Lower lobe of right lung (tissue), 2 donors: ENCODE data around the gene CHAD. TPM values are rescaled to one million over a fixed set of nuclear protein-coding genes. Genes with fewer than 3 reads are reported as not detected.
A peak's percentile ranks its signal among the peaks of the same experiment; 100 is the strongest.

ENCODE experiments used
- ATAC-seq, 2 donors: fragments of 200-7000 bp; cut with Tn5 transposase; one replicate each; pipeline ENCODE4 v1.9.1; 2020 to 2022; ENCODE audit warnings: mild to moderate bottlenecking in 2 of 2, moderate library complexity in 2 of 2
- DNase-seq: peaks from one replicate; pipeline ENCODE4 v3.0.0-alpha.2; 2020
- H3K27ac ChIP-seq: fragments of 200-600 bp; one replicate; pipeline ENCODE4 v1.8.0; 2022
- H3K27me3 ChIP-seq: fragments of 200-600 bp; one replicate; pipeline ENCODE4 v1.8.0; 2022; ENCODE audit warnings: low read depth
- H3K36me3 ChIP-seq: fragments of 200-600 bp; one replicate; pipeline ENCODE4 v1.8.0; 2022; ENCODE audit warnings: mild to moderate bottlenecking
- H3K4me1 ChIP-seq: fragments of 200-600 bp; one replicate; pipeline ENCODE4 v1.8.0; 2022
- H3K4me3 ChIP-seq: fragments of 200-600 bp; one replicate; pipeline ENCODE4 v1.8.0; 2022; ENCODE audit warnings: mild to moderate bottlenecking
- H3K9me3 ChIP-seq: fragments of 200-600 bp; one replicate; pipeline ENCODE4 v1.8.0; 2022
- CTCF ChIP-seq: fragments of 200-600 bp; IDR thresholded peaks from one replicate; pipeline ENCODE4 v1.8.0; 2022; ENCODE audit warnings: antibody characterized with exemption, mild to moderate bottlenecking
- intact Hi-C: fragments of 100-400 bp; cut with DNase I; formaldehyde crosslinking; loops from one replicate; pipeline ENCODE4 v1.11.0; 2022
- total RNA-seq: library from RNA; stranded (reverse); fragmentation: NEBNext Ultra II Directional; extraction: Animal tissue kit (Norgen Biotek cat#: 25700); gene quantifications from one replicate; pipeline ENCODE4 v1.2.1, GENCODE V29; 2021
- donor health status: DM: no; HTN: yes; CAD: no; lungs with severe emphysema.

The CHAD gene
- total RNA-seq, 1 donor from 2014 or later: not detected

- Histone ChIP-seq H3K4me3 (no peak overlapping the region), H3K36me3 (peaks cover 55% of the 10 kb centered on the region), H3K27me3 (no peaks in the 10 kb centered on the region), H3K27ac (no peak overlapping the region), H3K4me1 (peaks cover 35% of the 10 kb centered on the region), H3K9me3 (no peaks in the 10 kb centered on the region)
- DNase-seq (peak; percentile 20), ATAC-seq (no peak)
- intact Hi-C loops: no loop called here
- no peak for TF ChIP-seq CTCF
Observed at GRCh38 chr17:50483266-50483665, 14.6 kb upstream of the CHAD start.

- DNase-seq (peak; percentile 95), ATAC-seq (peak; percentile 67 to 84)
- Histone ChIP-seq H3K27me3 (no peaks in the 10 kb centered on the region), H3K9me3 (no peaks in the 10 kb centered on the region), H3K27ac (peak overlapping the region; percentile 37), H3K36me3 (peaks cover 51% of the 10 kb centered on the region), H3K4me1 (peaks cover 39% of the 10 kb centered on the region), H3K4me3 (peak overlapping the region; percentile 1)
- intact Hi-C loops: no loop called here
- TF ChIP-seq CTCF: peak; percentile 79
Observed at GRCh38 chr17:50482516-50482915, 13.8 kb upstream of the CHAD start.

- DNase-seq (peak; percentile 50), ATAC-seq (no peak)
- Histone ChIP-seq H3K4me1 (peaks cover 39% of the 10 kb centered on the region), H3K27ac (no peak overlapping the region), H3K27me3 (no peaks in the 10 kb centered on the region), H3K4me3 (no peak overlapping the region), H3K9me3 (no peaks in the 10 kb centered on the region), H3K36me3 (peaks cover 48% of the 10 kb centered on the region)
- intact Hi-C loops: no loop called here
- no peak for TF ChIP-seq CTCF
Observed at GRCh38 chr17:50482110-50482509, 13.4 kb upstream of the CHAD start.

GRCh38 chr17:50481648-50482047 is 13.0 kb upstream of the CHAD start:
- Histone ChIP-seq H3K36me3 (peaks cover 48% of the 10 kb centered on the region), H3K27me3 (no peaks in the 10 kb centered on the region), H3K9me3 (no peaks in the 10 kb centered on the region), H3K4me3 (no peak overlapping the region), H3K27ac (no peak overlapping the region), H3K4me1 (peaks cover 39% of the 10 kb centered on the region)
- no peak for TF ChIP-seq CTCF
- intact Hi-C loops: no loop called here
- ATAC-seq (no peak), DNase-seq (no peak)

GRCh38 chr17:50480854-50481490 is 12.3 kb upstream of the CHAD start:
- Histone ChIP-seq H3K4me3 (no peak overlapping the region), H3K36me3 (peaks cover 43% of the 10 kb centered on the region), H3K27ac (no peak overlapping the region), H3K4me1 (peaks cover 39% of the 10 kb centered on the region), H3K9me3 (no peaks in the 10 kb centered on the region), H3K27me3 (no peaks in the 10 kb centered on the region)
- ATAC-seq (no peak), DNase-seq (no peak)
- TF ChIP-seq CTCF: no peak
- intact Hi-C loops: no loop called here
